OCI-LY3 (cell line): ENCODE results near the gene GNAI1.

Experiments
- H2AFZ ChIP-seq: fragments of 200-600, 300-600 bp; shearing (Covaris generic); 2 replicates; pipeline ENCODE4 v1.6.0; 2014; ENCODE audit warnings: antibody characterized with exemption, low read depth, low read length
- H3K27ac ChIP-seq: fragments of 200-600, 300-600 bp; sonication (generic); 2 replicates; pipeline ENCODE4 v1.5.1; 2014; ENCODE audit warnings: mild to moderate bottlenecking, low read length, moderate library complexity, mixed read lengths
- H3K27me3 ChIP-seq: fragments of 200-600, 300-600 bp; sonication (generic); 2 replicates; pipeline ENCODE4 v1.6.1; 2014; ENCODE audit warnings: low read depth, low read length, mixed read lengths
- H3K36me3 ChIP-seq: fragments of 200-600, 300-600 bp; sonication (generic); replicated peaks from 2 replicates; pipeline ENCODE3; 2014; ENCODE audit warnings: low read depth, low read length, mixed read lengths
- H3K4me1 ChIP-seq: fragments of 300-600, 200-600 bp; sonication (generic); 2 replicates; pipeline ENCODE4 v1.6.1; 2014; ENCODE audit warnings: low read length, mixed read lengths
- H3K4me2 ChIP-seq: fragments of 200-600, 300-600 bp; sonication (generic); 2 replicates; pipeline ENCODE4 v1.6.1; 2014; ENCODE audit warnings: low read length, mixed read lengths
- H3K4me3 ChIP-seq: fragments of 300-600, 200-600 bp; sonication (generic); 2 replicates; pipeline ENCODE4 v1.5.1; 2014; ENCODE audit warnings: antibody characterized with exemption, mild to moderate bottlenecking, low read length, moderate library complexity
- H3K79me2 ChIP-seq: fragments of 300-600, 200-600 bp; shearing (Covaris generic); 2 replicates; pipeline ENCODE4 v1.6.1; 2014; ENCODE audit warnings: mild to moderate bottlenecking, low read length, mixed read lengths
- H3K9ac ChIP-seq: fragments of 300-600, 200-600 bp; shearing (Covaris generic); 2 replicates; pipeline ENCODE4 v1.6.0; 2014; ENCODE audit warnings: mild to moderate bottlenecking, low read length, moderate library complexity
- H3K9me3 ChIP-seq: fragments of 200-600, 300-600 bp; shearing (Covaris generic); 2 replicates; pipeline ENCODE4 v1.6.1; 2014; ENCODE audit warnings: low read length, mixed read lengths; ENCODE audit not compliant: insufficient read depth
- H4K20me1 ChIP-seq: fragments of 200-600, 300-600 bp; sonication (generic); 2 replicates; pipeline ENCODE4 v1.6.1; 2016; ENCODE audit warnings: low read length, mixed read lengths; ENCODE audit not compliant: insufficient read depth
- CTCF ChIP-seq: fragments of 200-600, 300-600 bp; sonication (generic); IDR thresholded peaks from 2 replicates; pipeline ENCODE4 v1.5.1; 2014; ENCODE audit warnings: antibody characterized with exemption, low read length, low read depth
- EZH2phosphoT487 ChIP-seq: fragments of 200-600 bp; shearing (Covaris generic); IDR thresholded peaks from 2 replicates; pipeline ENCODE4 v1.6.1; 2018; ENCODE audit warnings: antibody characterized with exemption, mixed run types, low read depth

Gene GNAI1

GRCh38 chr7:80134536-80135308, at the start of gene GNAI1:
TSS of gene GNAI1 (plus strand) at chr7:80134831. CDS start at chr7:80135161, 330 bp downstream.
- no peaks in the 10 kb centered on the region for H3K79me2 ChIP-seq
- H4K20me1 ChIP-seq = no peaks in the 10 kb centered on the region
- H3K9me3 ChIP-seq = 0 out of 2 replicates have a peak, but pooled peaks cover 3% of the 10 kb centered on the region
- no peaks in the 10 kb centered on the region for H3K27me3 ChIP-seq
- H3K4me2 ChIP-seq = no peak within 1 kb of the TSS
- H3K27ac ChIP-seq = no peak within 1 kb of the TSS
- H3K9ac ChIP-seq = no peak within 1 kb of the TSS
- H3K4me1 ChIP-seq = peaks cover 13% of the 10 kb centered on the region
- TF ChIP-seq CTCF (no peak), EZH2phosphoT487 (no peak)
- H3K4me3 ChIP-seq = no peak within 1 kb of the TSS
- H2AFZ ChIP-seq = no peak within 1 kb of the TSS
- H3K36me3 ChIP-seq = no peaks in the 10 kb centered on the region

- no peak overlapping the region for H3K9ac ChIP-seq
- no peak overlapping the region for H2AFZ ChIP-seq
- no peak overlapping the region for H3K27ac ChIP-seq
- no peaks in the 10 kb centered on the region for H3K36me3 ChIP-seq
- no peak overlapping the region for H3K4me3 ChIP-seq
- no peaks in the 10 kb centered on the region for H3K4me1 ChIP-seq
- H3K9me3 ChIP-seq = no peaks in the 10 kb centered on the region
- no peak overlapping the region for H3K4me2 ChIP-seq
- no peaks in the 10 kb centered on the region for H4K20me1 ChIP-seq
- H3K27me3 ChIP-seq = no peaks in the 10 kb centered on the region
- H3K79me2 ChIP-seq = no peaks in the 10 kb centered on the region
- TF ChIP-seq EZH2phosphoT487 = no peak
- TF ChIP-seq CTCF = no peak
Measured at GRCh38 chr7:80087051-80087770, 47.4 kb upstream of the GNAI1 start.

GRCh38 chr7:80087771-80088170, 46.9 kb upstream of the GNAI1 start:
- no peaks in the 10 kb centered on the region for H3K27me3 ChIP-seq
- H2AFZ ChIP-seq = no peak overlapping the region
- no peaks in the 10 kb centered on the region for H3K4me1 ChIP-seq
- H3K36me3 ChIP-seq = no peaks in the 10 kb centered on the region
- no peak overlapping the region for H3K4me2 ChIP-seq
- no peak overlapping the region for H3K9ac ChIP-seq
- no peak for TF ChIP-seq EZH2phosphoT487
- no peak for TF ChIP-seq CTCF
- no peaks in the 10 kb centered on the region for H4K20me1 ChIP-seq
- H3K27ac ChIP-seq = no peak overlapping the region
- no peaks in the 10 kb centered on the region for H3K9me3 ChIP-seq
- H3K4me3 ChIP-seq = no peak overlapping the region
- H3K79me2 ChIP-seq = no peaks in the 10 kb centered on the region

- Histone ChIP-seq H3K4me1 (no peaks in the 10 kb centered on the region), H3K4me3 (no peak overlapping the region), H3K9me3 (no peaks in the 10 kb centered on the region), H3K9ac (no peak overlapping the region), H3K27me3 (no peaks in the 10 kb centered on the region), H3K36me3 (no peaks in the 10 kb centered on the region), H2AFZ (no peak overlapping the region), H3K4me2 (no peak overlapping the region), H3K27ac (no peak overlapping the region), H4K20me1 (no peaks in the 10 kb centered on the region), H3K79me2 (no peaks in the 10 kb centered on the region)
- TF ChIP-seq EZH2phosphoT487 (no peak), CTCF (no peak)
Measured at GRCh38 chr7:80088705-80089104, 45.9 kb upstream of the GNAI1 start.
